SKM-1 (cell line): ENCODE measurements around the gene PAX6.
"Not testable (repeated sequence)": the region's sequence is repeated elsewhere in the genome, so short reads cannot be mapped to it uniquely, and the experiment has no call there.

Experiments
- DNase-seq: peaks from one replicate; lab custom pipeline; 2025; ENCODE audit not compliant: unreplicated experiment; lab: John Stamatoyannopoulos, UW

The PAX6 gene

DNA sequence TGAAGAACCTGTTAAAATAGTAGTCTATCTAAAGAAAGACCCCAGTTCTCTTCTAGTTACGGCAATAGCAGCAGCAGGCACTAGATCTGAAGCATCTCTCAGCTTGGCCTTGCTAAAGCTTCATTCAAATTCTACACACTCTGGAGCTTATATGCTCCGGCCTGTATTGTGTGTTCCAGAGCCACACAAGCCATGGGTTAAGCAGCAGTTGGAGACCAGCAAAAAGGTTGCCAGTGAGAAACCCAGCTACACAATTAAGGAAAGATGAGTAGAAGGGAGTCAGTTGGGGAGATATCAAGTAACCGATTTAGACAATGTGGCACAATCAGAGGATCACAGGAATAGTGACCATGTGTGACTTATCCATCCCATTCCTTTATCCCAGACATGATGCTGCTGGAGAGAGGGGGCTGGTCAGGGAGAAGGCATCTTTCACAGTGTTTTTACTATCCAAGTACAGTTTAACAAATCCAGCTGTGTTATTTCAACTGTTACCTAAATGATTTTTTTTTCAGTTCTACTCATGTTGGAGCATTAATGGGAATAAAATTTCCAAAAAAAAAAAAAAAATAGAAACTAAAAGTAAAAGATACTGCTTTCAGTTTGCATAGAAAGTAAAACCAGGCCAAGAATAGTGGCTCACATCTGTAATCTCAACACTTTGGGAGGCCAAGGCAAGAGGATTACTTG lies 41.0 kb downstream of the PAX6 start:
- DNase-seq = no peak

DNA sequence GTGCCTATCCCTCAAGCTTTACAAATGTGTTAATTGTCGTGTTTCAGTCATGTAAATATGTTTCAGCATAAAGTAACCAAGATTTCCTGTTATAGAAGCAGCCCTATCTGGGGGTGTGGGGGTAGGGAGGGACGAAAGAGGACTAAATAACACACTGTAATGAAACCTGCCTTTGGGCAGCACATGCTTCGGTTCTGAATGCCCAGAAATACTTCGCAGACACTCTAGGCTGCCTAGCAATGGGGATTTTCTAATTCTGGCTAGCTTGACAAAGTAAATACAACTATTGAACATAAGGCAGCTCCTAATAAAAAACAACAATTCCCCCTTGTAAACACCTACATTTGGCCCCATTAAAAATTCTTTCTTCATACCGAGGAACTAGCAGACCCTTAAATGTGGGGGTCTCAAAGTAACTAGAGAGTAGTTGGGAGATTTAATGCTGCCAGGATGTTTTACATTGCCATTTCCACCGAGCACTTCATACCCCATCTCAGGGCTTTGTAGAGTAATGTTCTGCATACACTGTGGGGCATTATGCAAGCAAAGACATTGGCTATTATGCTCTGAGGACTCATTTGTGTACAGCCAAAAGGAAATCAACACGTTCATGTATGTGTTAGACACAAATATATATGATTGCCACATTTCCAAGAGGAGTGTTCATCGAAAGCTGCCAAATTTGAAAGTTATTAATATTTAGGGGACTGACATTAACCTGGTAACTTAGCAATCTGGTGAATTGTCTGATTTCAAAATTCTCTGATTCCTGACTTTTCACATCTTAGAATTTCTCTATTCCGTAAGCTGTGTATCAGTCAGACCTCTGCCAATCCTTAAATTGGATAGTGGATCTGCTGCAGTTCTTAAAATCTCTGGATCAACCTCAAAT lies 42.1 kb downstream of the PAX6 start:
- DNase-seq = no peak

DNA sequence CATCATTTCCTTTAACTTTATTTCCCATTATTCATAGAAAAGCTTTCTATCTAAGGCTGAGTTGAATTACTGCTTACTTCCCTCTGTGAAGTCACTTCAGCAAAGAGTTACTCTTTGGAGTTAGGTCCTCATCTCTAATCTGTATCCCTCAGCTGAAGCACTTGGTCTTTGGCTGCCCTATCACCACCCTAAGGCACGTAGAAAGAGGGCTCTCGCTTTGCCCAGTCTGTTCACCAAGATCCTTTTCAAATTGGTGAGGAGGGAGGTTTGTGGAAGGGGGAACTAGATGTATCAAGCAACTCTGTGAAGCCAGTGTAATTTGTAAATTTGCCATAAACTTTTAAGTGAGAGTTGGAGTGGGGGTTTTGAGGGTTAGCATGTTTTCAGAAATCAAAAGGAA lies 43.4 kb downstream of the PAX6 start:
- DNase-seq = no peak

DNA sequence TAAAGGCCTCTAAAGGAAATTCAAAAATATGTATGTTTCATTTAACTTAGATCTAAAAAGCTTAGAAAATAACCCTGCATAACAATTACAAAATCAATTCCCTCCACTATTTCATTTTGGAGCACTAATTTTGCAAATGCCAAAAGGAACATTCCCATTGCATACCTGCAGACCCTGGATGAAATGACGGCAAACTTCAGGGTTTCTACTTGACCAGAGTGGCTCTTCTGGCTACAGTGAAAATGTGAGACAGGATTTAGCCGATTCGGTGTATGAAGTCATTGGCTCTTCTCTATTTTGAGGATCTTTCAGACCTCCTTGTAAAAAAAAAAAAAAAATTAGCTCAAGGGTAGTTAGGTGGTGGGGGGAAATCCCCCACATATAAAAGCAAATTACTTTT lies 44.1 kb downstream of the PAX6 start:
- no peak for DNase-seq

DNA sequence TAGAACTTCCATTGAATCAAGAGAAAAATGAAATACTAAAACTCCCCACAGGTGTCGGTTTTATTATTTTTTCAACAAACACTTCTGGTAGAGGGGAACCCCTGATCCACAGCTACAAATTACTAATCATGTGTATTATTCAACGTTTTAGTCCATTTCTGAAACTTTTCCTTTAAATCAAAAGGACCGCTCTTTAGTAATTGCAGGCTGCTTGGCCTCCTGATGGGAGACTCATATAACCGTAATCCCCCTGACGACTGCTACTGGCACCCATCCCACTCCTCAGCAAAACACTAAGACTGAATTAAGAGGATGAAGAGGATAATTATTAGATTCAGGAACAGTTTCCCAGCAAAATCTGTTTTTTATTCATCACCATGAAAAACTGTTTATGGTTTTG lies 46.4 kb downstream of the PAX6 start:
- DNase-seq = no peak

DNA sequence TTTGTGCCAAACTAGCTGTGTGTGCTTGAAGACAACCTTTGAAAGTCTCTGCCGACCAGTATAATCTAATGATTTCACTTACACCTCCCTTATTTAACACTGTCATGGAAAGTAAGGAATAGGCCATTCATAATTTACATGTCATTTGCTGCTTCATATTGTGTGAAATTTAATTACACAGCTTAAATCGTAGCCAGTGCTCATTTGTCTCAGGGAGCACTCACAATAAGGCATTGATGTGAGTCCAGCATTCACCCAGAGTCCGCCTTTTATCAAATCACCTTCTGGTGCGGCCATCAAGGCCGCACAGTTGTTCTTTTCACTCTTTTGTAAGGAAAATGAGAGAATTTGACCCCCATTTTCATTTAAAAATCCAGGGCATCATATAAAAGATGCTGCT lies 46.9 kb downstream of the PAX6 start:
- no peak for DNase-seq

DNA sequence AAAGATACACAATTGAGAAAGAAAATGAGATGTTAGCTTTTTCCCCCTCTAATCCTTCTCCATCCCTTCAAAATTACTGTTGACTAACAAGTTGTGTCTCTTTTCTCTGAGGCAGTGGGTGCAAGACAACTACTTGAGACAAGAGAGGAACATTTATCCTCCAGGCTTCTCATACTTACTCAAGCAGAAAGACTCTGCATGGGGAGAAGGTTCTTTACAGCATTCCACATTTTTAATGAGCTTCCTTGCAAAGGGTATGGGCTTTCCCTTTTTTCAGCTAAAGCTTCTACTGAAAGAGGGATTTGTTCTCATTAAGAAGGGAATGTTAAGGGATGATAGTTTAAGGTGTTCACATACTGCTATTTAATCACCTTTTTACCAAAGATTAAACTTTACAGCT lies 47.8 kb downstream of the PAX6 start:
- no peak for DNase-seq

DNA sequence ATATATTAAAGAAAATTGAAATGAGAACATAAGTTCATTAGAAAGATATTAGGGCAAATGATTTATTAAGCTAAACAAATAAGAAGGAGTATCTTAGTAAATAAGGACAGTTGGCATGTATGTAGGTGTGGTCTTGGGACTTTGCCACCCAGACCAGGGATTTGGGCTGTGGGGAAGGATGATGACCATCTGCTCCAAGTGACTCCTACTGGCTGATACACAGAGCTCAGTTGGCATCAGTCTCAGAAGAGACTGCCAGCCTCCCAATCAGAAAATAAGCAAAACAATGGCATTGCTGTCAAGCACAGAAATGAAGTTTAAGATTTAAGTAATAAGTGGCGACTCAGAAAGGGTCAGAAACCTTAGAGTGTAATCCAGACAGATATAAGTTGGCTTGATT lies 49.5 kb downstream of the PAX6 start:
- DNase-seq = no peak

DNA sequence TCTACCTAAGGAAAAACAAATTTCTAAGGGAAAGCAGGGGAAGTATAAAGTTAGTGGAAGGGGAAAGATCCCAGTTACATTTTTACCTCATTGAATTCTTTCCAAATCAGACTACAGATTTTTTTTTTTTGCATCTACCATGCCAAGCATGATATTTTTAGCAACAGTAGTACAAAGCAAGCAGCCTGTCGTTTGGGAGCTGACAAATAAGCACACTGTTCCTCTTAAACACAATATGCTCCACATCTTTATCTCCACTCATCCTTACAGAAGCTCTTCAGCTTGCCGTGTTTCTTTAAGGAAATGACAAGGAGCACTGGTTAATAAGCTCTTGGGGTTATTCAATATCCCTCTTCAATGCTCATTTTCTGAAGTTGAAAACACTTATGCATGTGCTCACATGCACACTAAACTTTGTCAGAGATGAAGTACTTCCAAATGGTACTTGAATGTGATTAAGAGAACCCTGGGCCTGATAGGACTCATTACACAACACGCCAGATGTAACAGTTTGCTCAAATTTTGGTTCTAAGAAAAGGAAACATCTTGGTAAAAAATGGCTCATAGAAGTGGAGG lies 53.8 kb downstream of the PAX6 start:
- no peak for DNase-seq

DNA sequence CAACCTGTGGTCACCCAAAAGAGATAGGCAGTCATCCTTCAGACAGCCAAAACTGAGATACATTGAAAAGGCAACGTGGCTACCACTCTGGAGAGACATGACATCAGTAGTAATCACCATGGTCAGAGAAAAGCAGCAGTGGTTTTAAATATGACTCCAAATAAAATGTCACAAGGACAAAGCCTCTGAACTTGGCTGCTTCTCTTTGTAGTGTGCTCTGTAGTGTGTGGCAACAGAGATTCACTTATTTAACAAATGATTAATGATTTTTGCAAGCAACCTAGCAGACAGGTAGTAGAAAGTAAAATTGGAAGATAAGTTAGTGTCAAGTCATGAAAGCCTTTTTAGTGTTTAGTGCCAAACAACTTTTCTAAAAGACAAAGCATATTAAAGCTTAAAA lies 63.5 kb downstream of the PAX6 start:
- no peak for DNase-seq

DNA sequence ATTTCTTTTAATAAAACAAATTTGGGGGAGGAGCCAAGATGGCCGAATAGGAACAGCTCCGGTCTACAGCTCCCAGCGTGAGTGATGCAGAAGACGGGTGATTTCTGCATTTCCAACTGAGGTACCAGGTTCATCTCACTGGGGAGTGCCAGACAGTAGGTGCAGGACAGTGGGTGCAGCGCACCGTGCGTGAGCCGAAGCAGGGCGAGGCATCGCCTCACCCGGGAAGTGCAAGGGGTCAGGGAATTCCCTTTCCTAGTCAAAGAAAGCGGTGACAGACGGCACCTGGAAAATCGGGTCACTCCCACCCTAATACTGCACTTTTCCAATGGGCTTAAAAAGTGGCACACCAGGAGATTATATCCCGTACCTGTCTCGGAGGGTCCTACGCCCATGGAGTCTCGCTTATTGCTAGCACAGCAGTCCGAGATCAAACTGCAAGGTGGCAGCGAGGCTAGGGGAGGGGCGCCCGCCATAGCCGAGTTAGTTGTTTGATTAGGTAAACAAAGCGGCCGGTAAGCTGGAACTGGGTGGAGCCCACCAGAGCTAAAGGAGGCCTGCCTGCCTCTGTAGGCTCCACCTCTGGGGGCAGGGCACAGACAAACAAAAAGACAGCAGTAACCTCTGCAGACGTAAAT lies 70.3 kb downstream of the PAX6 start:
- DNase-seq = not testable (repeated sequence)

DNA sequence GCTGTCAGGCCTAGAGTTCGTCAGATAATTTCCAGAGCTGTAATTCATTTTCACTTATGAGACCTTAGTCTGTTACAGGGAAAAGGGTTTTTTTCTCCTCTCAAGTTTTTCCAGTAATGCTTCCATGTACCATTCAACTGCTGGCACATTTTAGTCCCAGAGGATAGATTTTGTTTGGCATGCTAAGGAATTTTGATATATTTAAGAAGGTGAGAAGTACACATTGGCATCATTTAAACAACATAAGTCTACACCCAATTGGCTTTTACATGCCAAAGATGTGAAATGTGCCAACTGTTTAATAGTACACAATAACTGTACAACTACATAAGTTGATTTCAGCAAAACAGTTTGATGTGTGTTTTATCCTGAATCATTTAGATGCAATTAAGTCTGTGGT lies 71.0 kb downstream of the PAX6 start:
- DNase-seq = no peak
